Fibroblast of the aortic adventitia (primary cell): ENCODE data around the gene TRIM28. TPM values are rescaled to one million over a fixed set of nuclear protein-coding genes. Genes with fewer than 3 reads are reported as not detected.

Experiments used
- DNase-seq: peaks from one replicate; pipeline ENCODE4 v3.0.0-alpha.2; 2010; ENCODE audit warnings: low read depth
- H3K4me3 ChIP-seq: 2 replicates; pipeline ENCODE4 v1.5.1; 2011; ENCODE audit warnings: low read depth, mild to moderate bottlenecking, control low read depth, low read length, moderate library complexity
- small RNA-seq: library from RNA; depleted of rRNA; stranded (forward); fragments of <200 nt; gene quantifications from one replicate; pipeline ENCODE3, GENCODE V24; 2012
- total RNA-seq: library from RNA; depleted of rRNA; stranded (reverse); fragments of >200 nt; gene quantifications from 2 replicates; pipeline ENCODE4 v1.2.3, GENCODE V29; 2012; ENCODE audit warnings: low replicate concordance
- TF ChIP-seq, protein P1 (sequence below): IDR thresholded peaks from 2 replicates; pipeline ENCODE4 v1.5.1; 2011; ENCODE audit warnings: mild to moderate bottlenecking, low read length, control low read depth, inconsistent platforms; ENCODE audit not compliant: insufficient read depth

Gene TRIM28
- total RNA-seq, 1 donor: 233 TPM

DNA sequence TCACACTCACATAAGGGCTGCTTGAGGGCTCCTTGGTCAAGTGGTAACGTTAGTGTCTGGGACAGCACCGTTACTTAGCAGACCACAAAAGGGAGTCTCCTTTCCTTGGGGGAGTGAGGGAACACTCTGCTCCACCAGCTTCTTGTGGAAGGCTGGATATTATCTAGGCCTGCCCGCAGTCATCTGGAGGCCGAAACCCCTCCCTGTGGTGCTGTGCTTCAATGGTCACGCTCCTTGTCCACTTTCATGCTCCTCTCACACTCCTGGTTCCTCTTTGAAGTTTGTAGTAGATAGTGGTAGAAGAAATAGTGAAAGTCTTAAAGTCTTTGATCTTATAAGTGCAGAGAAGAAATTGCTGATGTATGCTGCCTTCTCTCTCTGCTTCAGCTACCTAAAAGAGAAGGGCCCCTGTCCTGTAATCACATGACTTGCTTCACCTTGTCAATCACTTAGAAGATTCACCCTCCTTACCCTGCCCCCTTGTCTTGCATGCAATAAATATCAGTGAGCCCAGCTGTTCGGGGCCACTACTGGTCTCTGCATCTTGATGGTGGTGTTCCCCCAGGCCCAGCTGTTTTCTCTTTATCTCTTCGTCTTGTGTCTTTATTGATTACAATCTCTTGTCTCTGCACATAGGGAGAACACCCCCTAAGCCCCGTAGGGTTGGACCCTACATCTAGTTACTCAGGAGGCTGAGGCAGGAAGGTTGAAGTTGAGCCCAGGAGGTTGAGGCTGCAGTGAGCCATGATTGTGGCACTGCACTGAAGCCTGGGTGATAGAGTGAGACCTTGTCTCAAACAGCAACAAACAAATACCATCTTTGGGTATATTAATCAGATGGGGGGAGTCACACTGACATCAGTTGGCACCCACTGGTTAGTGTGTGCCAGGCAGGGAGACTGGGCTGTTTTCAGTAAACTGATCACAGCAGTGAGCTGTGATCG lies 40.9 kb downstream of the TRIM28 start:
- H3K4me3 ChIP-seq: no peak overlapping the region
- TF ChIP-seq, protein P1, sequence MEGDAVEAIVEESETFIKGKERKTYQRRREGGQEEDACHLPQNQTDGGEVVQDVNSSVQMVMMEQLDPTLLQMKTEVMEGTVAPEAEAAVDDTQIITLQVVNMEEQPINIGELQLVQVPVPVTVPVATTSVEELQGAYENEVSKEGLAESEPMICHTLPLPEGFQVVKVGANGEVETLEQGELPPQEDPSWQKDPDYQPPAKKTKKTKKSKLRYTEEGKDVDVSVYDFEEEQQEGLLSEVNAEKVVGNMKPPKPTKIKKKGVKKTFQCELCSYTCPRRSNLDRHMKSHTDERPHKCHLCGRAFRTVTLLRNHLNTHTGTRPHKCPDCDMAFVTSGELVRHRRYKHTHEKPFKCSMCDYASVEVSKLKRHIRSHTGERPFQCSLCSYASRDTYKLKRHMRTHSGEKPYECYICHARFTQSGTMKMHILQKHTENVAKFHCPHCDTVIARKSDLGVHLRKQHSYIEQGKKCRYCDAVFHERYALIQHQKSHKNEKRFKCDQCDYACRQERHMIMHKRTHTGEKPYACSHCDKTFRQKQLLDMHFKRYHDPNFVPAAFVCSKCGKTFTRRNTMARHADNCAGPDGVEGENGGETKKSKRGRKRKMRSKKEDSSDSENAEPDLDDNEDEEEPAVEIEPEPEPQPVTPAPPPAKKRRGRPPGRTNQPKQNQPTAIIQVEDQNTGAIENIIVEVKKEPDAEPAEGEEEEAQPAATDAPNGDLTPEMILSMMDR: no peak
- no peak for DNase-seq

DNA sequence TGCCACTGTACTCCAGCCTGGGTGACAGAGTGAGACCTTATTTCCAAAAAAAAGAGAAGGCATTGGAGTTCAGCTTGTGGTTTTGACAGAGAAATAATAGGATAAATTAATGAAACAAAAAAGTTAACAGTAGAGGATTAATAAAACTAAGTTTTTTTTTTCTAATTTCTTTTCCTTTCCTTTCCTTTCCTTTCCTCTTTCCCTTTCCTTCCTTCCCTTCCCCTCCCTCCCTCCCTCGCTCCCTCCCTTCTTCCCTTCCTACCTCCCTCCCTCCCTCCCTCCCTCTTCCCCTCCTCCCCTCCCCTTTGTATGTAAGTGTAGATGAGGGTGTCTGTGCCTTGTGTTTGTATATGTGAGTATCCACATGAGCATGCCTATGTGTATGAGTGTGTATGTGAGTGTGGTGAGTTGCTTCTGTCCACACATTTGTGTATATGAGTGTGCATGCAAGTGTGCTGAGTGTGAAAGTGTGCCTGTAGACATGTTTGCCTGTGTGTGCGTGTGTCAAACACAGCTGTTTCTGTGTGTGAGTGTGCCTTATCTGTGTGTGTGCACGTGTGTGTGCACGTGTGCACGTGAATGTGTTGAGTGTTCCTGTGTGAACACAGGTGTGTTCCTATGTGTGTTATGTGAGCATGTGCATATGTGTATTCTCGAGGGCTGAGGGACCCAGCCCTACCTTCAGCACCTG lies 41.7 kb downstream of the TRIM28 start:
- H3K4me3 ChIP-seq: no peak overlapping the region
- no peak for DNase-seq
- TF ChIP-seq, protein P1: no peak

DNA sequence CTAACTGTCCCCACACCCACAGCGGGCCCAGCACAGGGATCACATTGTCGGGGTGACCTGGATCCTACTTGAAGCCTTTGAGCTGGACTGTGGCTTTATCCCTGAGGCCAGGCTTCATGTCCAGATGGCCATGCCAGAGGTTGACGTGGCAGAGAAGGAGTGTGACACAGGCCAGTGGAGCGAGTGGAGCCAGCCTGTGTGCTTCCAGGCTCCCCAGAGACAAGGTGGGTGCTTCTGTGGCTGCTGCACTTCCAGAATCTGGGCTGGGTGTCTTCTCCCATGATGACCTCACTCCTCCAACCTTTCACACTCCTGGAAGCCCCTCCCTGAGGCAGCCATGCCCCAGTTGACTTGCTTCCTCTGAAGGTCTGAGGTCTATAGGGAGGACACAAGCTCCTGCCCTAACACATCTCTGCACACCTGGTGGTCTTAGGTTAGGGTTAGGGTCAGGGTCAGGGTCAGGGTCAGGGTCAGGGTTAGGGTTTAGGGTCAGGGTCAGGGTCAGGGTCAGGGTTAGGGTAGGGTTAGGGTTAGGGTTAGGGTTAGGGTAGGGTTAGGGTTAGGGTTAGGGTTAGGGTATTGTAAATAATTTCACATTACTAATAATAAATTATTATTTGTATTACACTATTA lies 42.4 kb downstream of the TRIM28 start:
- H3K4me3 ChIP-seq: no peak overlapping the region
- TF ChIP-seq, protein P1: no peak
- DNase-seq: no peak

Small RNA genes within 50 kb of the gene (small RNA-seq; reads per million reads assigned to genes)
- gene MIR6807 (0.19 reads per million), gene RN7SL525P (not detected)

Other genes with a start within 250 kb of the TRIM28 start
- 33.2 and 41.1 TPM in 2 replicates for gene ERVK3-1, start 238.7 kb upstream of the TRIM28 start, total RNA-seq
- gene ZSCAN22, start 217.1 kb upstream of the TRIM28 start, total RNA-seq: 2.9 and 4.1 TPM in 2 replicates
- 6.8 TPM in 1 of 2 replicates, not detected in the other for gene A1BG, start 190.6 kb upstream of the TRIM28 start, total RNA-seq
- 0.98 and 1.1 TPM in 2 replicates for gene ZNF497, start 181.3 kb upstream of the TRIM28 start, total RNA-seq
- 2.6 and 3.4 TPM in 2 replicates for gene ZNF837, start 163.0 kb upstream of the TRIM28 start, total RNA-seq
- gene RPS5, start 156.8 kb upstream of the TRIM28 start, total RNA-seq: 178 and 1,453 TPM in 2 replicates
- gene RNF225, start 148.4 kb upstream of the TRIM28 start, total RNA-seq: not detected in 2 replicates
- gene ZNF584, start 135.4 kb upstream of the TRIM28 start, total RNA-seq: 14.4 and 17.1 TPM in 2 replicates
- gene ZNF132, start 103.9 kb upstream of the TRIM28 start, total RNA-seq: 9.2 and 10.8 TPM in 2 replicates
- gene ZNF324B, start 92.4 kb upstream of the TRIM28 start, total RNA-seq: 9.2 and 9.5 TPM in 2 replicates
- 9.2 and 18.4 TPM in 2 replicates for gene ZNF324, start 77.0 kb upstream of the TRIM28 start, total RNA-seq
- gene ZNF446, start 67.7 kb upstream of the TRIM28 start, total RNA-seq: 6.7 and 7.5 TPM in 2 replicates
- gene SLC27A5, start 32.1 kb upstream of the TRIM28 start, total RNA-seq: 5.2 and 5.5 TPM in 2 replicates
- 9.2 and 9.9 TPM in 2 replicates for gene ZBTB45, start 24.3 kb upstream of the TRIM28 start, total RNA-seq
- 109 and 239 TPM in 2 replicates for gene CHMP2A, start 11.0 kb downstream of the TRIM28 start, total RNA-seq
- 36.8 and 55.1 TPM in 2 replicates for gene UBE2M, start 14.5 kb downstream of the TRIM28 start, total RNA-seq
- gene MZF1, start 29.3 kb downstream of the TRIM28 start, total RNA-seq: 15.5 and 21.1 TPM in 2 replicates